DOHH2 (cell line): ENCODE measurements around the gene OR14C36.

ENCODE experiments used
- H3F3A ChIP-seq: fragments of 200-600 bp; sonication (generic), shearing (Covaris generic); 2 replicates; pipeline ENCODE4 v1.6.0; 2016; ENCODE audit warnings: antibody characterized with exemption, mild to moderate bottlenecking; ENCODE audit not compliant: control insufficient read depth, insufficient read depth
- H3K27ac ChIP-seq: fragments of 200-600 bp; sonication (generic); 2 replicates; pipeline ENCODE4 v1.5.1; 2014; ENCODE audit warnings: low read depth, mild to moderate bottlenecking, low read length, moderate library complexity
- H3K27me3 ChIP-seq: fragments of 200-600 bp; sonication (generic); 2 replicates; pipeline ENCODE4 v1.6.1; 2014; ENCODE audit warnings: mild to moderate bottlenecking, low read length, mixed read lengths; ENCODE audit not compliant: control insufficient read depth
- H3K36me3 ChIP-seq: fragments of 200-600 bp; sonication (generic); 2 replicates; pipeline ENCODE4 v1.6.1; 2014; ENCODE audit warnings: mild to moderate bottlenecking, low read length, moderate library complexity, mixed read lengths; ENCODE audit not compliant: control insufficient read depth
- H3K4me1 ChIP-seq: fragments of 200-600 bp; sonication (generic); 2 replicates; pipeline ENCODE4 v1.6.1; 2014; ENCODE audit warnings: mild to moderate bottlenecking, low read length, mixed read lengths; ENCODE audit not compliant: control insufficient read depth
- H3K4me2 ChIP-seq: fragments of 200-600 bp; sonication (generic); 2 replicates; pipeline ENCODE4 v1.6.0; 2014; ENCODE audit warnings: mild to moderate bottlenecking, low read length, moderate library complexity
- H3K4me3 ChIP-seq: fragments of 200-600 bp; sonication (generic); 2 replicates; pipeline ENCODE4 v1.5.1; 2014; ENCODE audit warnings: mild to moderate bottlenecking, low read length, mixed read lengths
- H3K79me2 ChIP-seq: fragments of 200-600 bp; sonication (generic); 2 replicates; pipeline ENCODE4 v1.6.1; 2014; ENCODE audit warnings: mild to moderate bottlenecking, low read length, mixed read lengths; ENCODE audit not compliant: control insufficient read depth
- H3K9me2 ChIP-seq: fragments of 200-600 bp; sonication (generic); replicated peaks from 2 replicates; pipeline ENCODE4 v1.6.1; 2014; ENCODE audit warnings: mild to moderate bottlenecking, low read length, mixed read lengths; ENCODE audit not compliant: control insufficient read depth
- H3K9me3 ChIP-seq: fragments of 200-600 bp; sonication (generic); 2 replicates; pipeline ENCODE4 v1.6.1; 2014; ENCODE audit warnings: antibody characterized with exemption, low read length, mixed read lengths; ENCODE audit not compliant: control insufficient read depth, insufficient read depth
- H4K20me1 ChIP-seq: fragments of 200-600 bp; sonication (generic); 2 replicates; pipeline ENCODE4 v1.6.0; 2014; ENCODE audit warnings: low read depth, mild to moderate bottlenecking, antibody characterized with exemption, low read length, moderate library complexity; ENCODE audit not compliant: control insufficient read depth, insufficient read depth
- CTCF ChIP-seq: fragments of 200-600 bp; sonication (generic); IDR thresholded peaks from one replicate; pipeline ENCODE4 v1.5.1; 2014; ENCODE audit warnings: antibody characterized with exemption, mild to moderate bottlenecking, low read depth, low read length; ENCODE audit not compliant: poor library complexity, severe bottlenecking
- EZH2phosphoT487 ChIP-seq: fragments of 200-600 bp; sonication (generic); IDR thresholded peaks from 2 replicates; pipeline ENCODE4 v1.6.1; 2017; ENCODE audit warnings: borderline replicate concordance, mild to moderate bottlenecking, antibody characterized with exemption, low read length, moderate library complexity, mixed read lengths

Gene OR14C36

GRCh38 chr1:248372394-248372793, 23.8 kb downstream of the OR14C36 start:
- Histone ChIP-seq H3K4me3 (no peak overlapping the region), H4K20me1 (no peaks in the 10 kb centered on the region), H3K9me3 (no peaks in the 10 kb centered on the region), H3K27me3 (no peaks in the 10 kb centered on the region), H3K4me1 (no peaks in the 10 kb centered on the region), H3K4me2 (no peak overlapping the region), H3K27ac (no peak overlapping the region), H3K36me3 (no peaks in the 10 kb centered on the region), H3K9me2 (no peaks in the 10 kb centered on the region), H3K79me2 (no peaks in the 10 kb centered on the region), H3F3A (no peaks in the 10 kb centered on the region)
- TF ChIP-seq EZH2phosphoT487: no peak
- TF ChIP-seq CTCF: no peak

GRCh38 chr1:248373761-248374160, 25.2 kb downstream of the OR14C36 start:
- H3K27me3 ChIP-seq: no peaks in the 10 kb centered on the region
- TF ChIP-seq CTCF (no peak), EZH2phosphoT487 (no peak)
- H3K4me3 ChIP-seq: no peak overlapping the region
- H3K4me1 ChIP-seq: no peaks in the 10 kb centered on the region
- H3K9me2 ChIP-seq: no peaks in the 10 kb centered on the region
- H3K79me2 ChIP-seq: no peaks in the 10 kb centered on the region
- H3F3A ChIP-seq: no peaks in the 10 kb centered on the region
- no peaks in the 10 kb centered on the region for H3K36me3 ChIP-seq
- H4K20me1 ChIP-seq: no peaks in the 10 kb centered on the region
- no peaks in the 10 kb centered on the region for H3K9me3 ChIP-seq
- H3K4me2 ChIP-seq: no peak overlapping the region
- H3K27ac ChIP-seq: no peak overlapping the region

GRCh38 chr1:248375446-248375845, 26.9 kb downstream of the OR14C36 start, which contains the start of gene OR2T6:
OR2T6 (plus strand) TSS chr1:248375746; CDS start chr1:248387609, 11,863 bp downstream.
- Histone ChIP-seq H3K27me3 (no peaks in the 10 kb centered on the region), H3K9me3 (no peaks in the 10 kb centered on the region), H3K4me3 (no peak within 1 kb of the TSS), H3K27ac (no peak within 1 kb of the TSS), H3K9me2 (no peaks in the 10 kb centered on the region), H3K4me2 (no peak within 1 kb of the TSS), H3K36me3 (no peaks in the 10 kb centered on the region), H3F3A (no peaks in the 10 kb centered on the region), H3K79me2 (no peaks in the 10 kb centered on the region), H3K4me1 (no peaks in the 10 kb centered on the region), H4K20me1 (no peaks in the 10 kb centered on the region)
- TF ChIP-seq EZH2phosphoT487 (no peak), CTCF (no peak)
